Liver (tissue), 9 donors: ENCODE results near the gene LGALS9. TPM values are rescaled to one million over a fixed set of nuclear protein-coding genes. Genes with fewer than 3 reads are reported as not detected.

Experiments
- DNase-seq: peaks from one replicate; pipeline ENCODE4 v3.0.0-alpha.2; 2017; ENCODE audit warnings: low spot score
- H3K27ac ChIP-seq, 2 donors: one replicate each; pipeline ENCODE4 v1.7.0; 2013; ENCODE audit warnings: inconsistent platforms in 2 of 2, low read length in 2 of 2, control low read depth in 1 of 2, low read depth in 1 of 2, mild to moderate bottlenecking in 1 of 2
- H3K27me3 ChIP-seq, 4 donors: one replicate each; pipeline versions ENCODE4 v1.6.1 to v1.7.0; 2013; ENCODE audit warnings: low read length in 3 of 4, inconsistent platforms in 1 of 4, mild to moderate bottlenecking in 1 of 4, moderate library complexity in 1 of 4; ENCODE audit not compliant: control insufficient read depth in 4 of 4, insufficient read depth in 4 of 4
- H3K36me3 ChIP-seq, 4 donors: one replicate each; pipeline versions ENCODE4 v1.6.1 to v1.7.0; 2013; ENCODE audit warnings: low read length in 3 of 4, mild to moderate bottlenecking in 3 of 4, low read depth in 1 of 4, moderate library complexity in 1 of 4; ENCODE audit not compliant: control insufficient read depth in 4 of 4, insufficient read depth in 3 of 4
- H3K4me1 ChIP-seq, 4 donors: one replicate each; pipeline versions ENCODE4 v1.6.1 to v1.7.0; 2013; ENCODE audit warnings: low read length in 3 of 4, mild to moderate bottlenecking in 3 of 4, moderate library complexity in 1 of 4; ENCODE audit not compliant: control insufficient read depth in 4 of 4, insufficient read depth in 4 of 4
- H3K4me3 ChIP-seq, 3 donors: one replicate each; pipeline versions ENCODE4 v1.6.1 to v1.7.0; 2013; ENCODE audit warnings: low read length in 3 of 3, control low read depth in 1 of 3, low read depth in 1 of 3, mild to moderate bottlenecking in 1 of 3
- H3K9ac ChIP-seq, 2 donors: one replicate each; pipeline ENCODE4 v1.7.0; 2013; ENCODE audit warnings: low read length in 2 of 2, mild to moderate bottlenecking in 2 of 2, moderate library complexity in 2 of 2, control low read depth in 1 of 2, low read depth in 1 of 2
- H3K9me3 ChIP-seq, 4 donors: one replicate each; pipeline versions ENCODE4 v1.6.1 to v1.7.0; 2013; ENCODE audit warnings: low read length in 3 of 4; ENCODE audit not compliant: control insufficient read depth in 4 of 4
- FOXA2 ChIP-seq: IDR thresholded peaks from 2 replicates; pipeline ENCODE4 v1.6.1; 2016; ENCODE audit warnings: antibody characterized with exemption
- HNF4A ChIP-seq, 2 donors: conservative IDR thresholded peaks; 2 replicates each; pipeline ENCODE4 v1.6.1; 2016; ENCODE audit warnings: antibody characterized with exemption in 2 of 2, mild to moderate bottlenecking in 2 of 2
- HNF4G ChIP-seq: IDR thresholded peaks from 2 replicates; pipeline ENCODE4 v1.6.1; 2016; ENCODE audit warnings: antibody characterized with exemption
- JUND ChIP-seq, 2 donors: IDR thresholded peaks; 2 replicates each; pipeline ENCODE4 v1.6.1; 2016; ENCODE audit warnings: antibody characterized with exemption in 2 of 2
- RAD21 ChIP-seq, 2 donors: IDR thresholded peaks; 2 replicates each; pipeline ENCODE4 v1.6.1; 2016; ENCODE audit warnings: antibody characterized with exemption in 2 of 2, mild to moderate bottlenecking in 2 of 2
- TAF1 ChIP-seq: conservative IDR thresholded peaks from 2 replicates; pipeline ENCODE4 v1.6.1; 2016; ENCODE audit warnings: antibody characterized with exemption, mild to moderate bottlenecking
- WGBS: extraction: QIAGEN DNeasy Blood & Tissue Kit; methylation state at CpG from one replicate; pipeline ENCODE4 v1.1.7; 2013; 5-methylcytosine and 5-hydroxymethylcytosine counted together
- polyA plus RNA-seq, 2 donors: library from polyadenylated mRNA; stranded (reverse) in 1 of 2; unstranded in 1 of 2; fragments of 200-250 nt in 1 of 2; fragments of >200 nt in 1 of 2; fragmentation: Nextera tagmentation in 1 of 2; extraction: Ambion mirVana in 1 of 2; gene quantifications; one replicate each; pipeline versions ENCODE4 v1.2.1 to v1.2.3, GENCODE V29; 2013 to 2015
- total RNA-seq, 2 donors: library from RNA; depleted of rRNA; stranded (reverse); fragments of >200 nt; gene quantifications; one replicate each; pipeline ENCODE4 v1.2.3, GENCODE V29; 2014
- TF ChIP-seq, protein P1 (sequence below): IDR thresholded peaks from 2 replicates; pipeline ENCODE4 v1.6.1; 2016; ENCODE audit warnings: antibody characterized with exemption, mild to moderate bottlenecking
- TF ChIP-seq, protein P2 (sequence below): fragments of 150-350 bp; IDR thresholded peaks from 2 replicates; pipeline ENCODE4 v1.5.1; 2017; ENCODE audit warnings: improper control_type of control experiment, low read depth, low read length; ENCODE audit not compliant: missing input control
- donor health status: healthy.
- donor health status: healthy.
- donor health status: healthy.
- donor health status: healthy.
- donor health status: healthy.

LGALS9 gene
- total and polyA plus RNA-seq, 4 donors: 6.1 to 24.7 (median 13.5) TPM

- Histone ChIP-seq H3K27ac (no peak overlapping the region), H3K4me1 (peaks cover 0 to 2% (median 0%) of the 10 kb centered on the region in 4 donors), H3K27me3 (no peaks in the 10 kb centered on the region), H3K36me3 (no peaks in the 10 kb centered on the region), H3K9me3 (no peaks in the 10 kb centered on the region), H3K9ac (no peak overlapping the region), H3K4me3 (no peak overlapping the region)
- no peak for DNase-seq
- 60% methylated on average over 5 of the region's 5 CpGs for WGBS
- no peak for TF ChIP-seq JUND (IDR thresholded peaks at IDR 0.05)
- TF ChIP-seq, protein P1, sequence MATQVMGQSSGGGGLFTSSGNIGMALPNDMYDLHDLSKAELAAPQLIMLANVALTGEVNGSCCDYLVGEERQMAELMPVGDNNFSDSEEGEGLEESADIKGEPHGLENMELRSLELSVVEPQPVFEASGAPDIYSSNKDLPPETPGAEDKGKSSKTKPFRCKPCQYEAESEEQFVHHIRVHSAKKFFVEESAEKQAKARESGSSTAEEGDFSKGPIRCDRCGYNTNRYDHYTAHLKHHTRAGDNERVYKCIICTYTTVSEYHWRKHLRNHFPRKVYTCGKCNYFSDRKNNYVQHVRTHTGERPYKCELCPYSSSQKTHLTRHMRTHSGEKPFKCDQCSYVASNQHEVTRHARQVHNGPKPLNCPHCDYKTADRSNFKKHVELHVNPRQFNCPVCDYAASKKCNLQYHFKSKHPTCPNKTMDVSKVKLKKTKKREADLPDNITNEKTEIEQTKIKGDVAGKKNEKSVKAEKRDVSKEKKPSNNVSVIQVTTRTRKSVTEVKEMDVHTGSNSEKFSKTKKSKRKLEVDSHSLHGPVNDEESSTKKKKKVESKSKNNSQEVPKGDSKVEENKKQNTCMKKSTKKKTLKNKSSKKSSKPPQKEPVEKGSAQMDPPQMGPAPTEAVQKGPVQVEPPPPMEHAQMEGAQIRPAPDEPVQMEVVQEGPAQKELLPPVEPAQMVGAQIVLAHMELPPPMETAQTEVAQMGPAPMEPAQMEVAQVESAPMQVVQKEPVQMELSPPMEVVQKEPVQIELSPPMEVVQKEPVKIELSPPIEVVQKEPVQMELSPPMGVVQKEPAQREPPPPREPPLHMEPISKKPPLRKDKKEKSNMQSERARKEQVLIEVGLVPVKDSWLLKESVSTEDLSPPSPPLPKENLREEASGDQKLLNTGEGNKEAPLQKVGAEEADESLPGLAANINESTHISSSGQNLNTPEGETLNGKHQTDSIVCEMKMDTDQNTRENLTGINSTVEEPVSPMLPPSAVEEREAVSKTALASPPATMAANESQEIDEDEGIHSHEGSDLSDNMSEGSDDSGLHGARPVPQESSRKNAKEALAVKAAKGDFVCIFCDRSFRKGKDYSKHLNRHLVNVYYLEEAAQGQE: peak; percentile 94
Observed at GRCh38 chr17:27657620-27658019, 26.6 kb downstream of the LGALS9 start.

- peaks cover 0 to 2% (median 0%) of the 10 kb centered on the region in 4 donors for H3K4me1 ChIP-seq
- H3K4me3 ChIP-seq: no peak overlapping the region
- no peak overlapping the region for H3K27ac ChIP-seq
- TF ChIP-seq, protein P1: no peak
- no peak for TF ChIP-seq TAF1
- no peak for TF ChIP-seq HNF4G
- TF ChIP-seq FOXA2: no peak
- no peak for TF ChIP-seq HNF4A (conservative IDR thresholded peaks at IDR 0.05)
- TF ChIP-seq, protein P2, sequence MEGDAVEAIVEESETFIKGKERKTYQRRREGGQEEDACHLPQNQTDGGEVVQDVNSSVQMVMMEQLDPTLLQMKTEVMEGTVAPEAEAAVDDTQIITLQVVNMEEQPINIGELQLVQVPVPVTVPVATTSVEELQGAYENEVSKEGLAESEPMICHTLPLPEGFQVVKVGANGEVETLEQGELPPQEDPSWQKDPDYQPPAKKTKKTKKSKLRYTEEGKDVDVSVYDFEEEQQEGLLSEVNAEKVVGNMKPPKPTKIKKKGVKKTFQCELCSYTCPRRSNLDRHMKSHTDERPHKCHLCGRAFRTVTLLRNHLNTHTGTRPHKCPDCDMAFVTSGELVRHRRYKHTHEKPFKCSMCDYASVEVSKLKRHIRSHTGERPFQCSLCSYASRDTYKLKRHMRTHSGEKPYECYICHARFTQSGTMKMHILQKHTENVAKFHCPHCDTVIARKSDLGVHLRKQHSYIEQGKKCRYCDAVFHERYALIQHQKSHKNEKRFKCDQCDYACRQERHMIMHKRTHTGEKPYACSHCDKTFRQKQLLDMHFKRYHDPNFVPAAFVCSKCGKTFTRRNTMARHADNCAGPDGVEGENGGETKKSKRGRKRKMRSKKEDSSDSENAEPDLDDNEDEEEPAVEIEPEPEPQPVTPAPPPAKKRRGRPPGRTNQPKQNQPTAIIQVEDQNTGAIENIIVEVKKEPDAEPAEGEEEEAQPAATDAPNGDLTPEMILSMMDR: no peak
- no peak for TF ChIP-seq JUND (IDR thresholded peaks at IDR 0.05)
- no peak for TF ChIP-seq RAD21 (IDR thresholded peaks at IDR 0.05)
- H3K9me3 ChIP-seq: no peaks in the 10 kb centered on the region
- WGBS: 86% methylated on average over 6 of the region's 6 CpGs
- no peak overlapping the region for H3K9ac ChIP-seq
- no peaks in the 10 kb centered on the region for H3K36me3 ChIP-seq
- no peaks in the 10 kb centered on the region for H3K27me3 ChIP-seq
- DNase-seq: no peak
Observed at GRCh38 chr17:27659683-27660082, 28.7 kb downstream of the LGALS9 start.
